ENCODE measurements around the gene POMT2. TPM values are rescaled to one million over a fixed set of nuclear protein-coding genes. Genes with fewer than 3 reads are reported as not detected.

POMT2 gene
- total and polyA plus RNA-seq, 11 donors: 7.0 to 27.6 (median 15.3) TPM

GRCh38 chr14:77256694-77257093 is 64.0 kb downstream of the POMT2 start:
- peaks cover 0 to 29% (median 0%) of the 10 kb centered on the region in 9 donors for H3K27me3 ChIP-seq
- no peak for DNase-seq
- no peak overlapping the region for H3K4me3 ChIP-seq
- no peaks in the 10 kb centered on the region for H3K9me3 ChIP-seq
- no peak overlapping the region for H3K27ac ChIP-seq
- no peak for ATAC-seq
- H3K36me3 ChIP-seq: no peaks in the 10 kb centered on the region
- no peaks in the 10 kb centered on the region for H3K4me1 ChIP-seq
- 88 to 93% (median 90%) methylated on average over 6 to 8 of the region's 8 CpGs for WGBS, 4 donors
- TF ChIP-seq POLR2A (IDR thresholded peaks at IDR 0.05) (no peak), CTCF (IDR thresholded peaks at IDR 0.05) (no peak)
- intact Hi-C loops (cut with DNase I): no loop called here

GRCh38 chr14:77253333-77254190 is 67.1 kb downstream of the POMT2 start:
- 70 to 77% (median 75%) methylated on average over 18 to 20 of the region's 20 CpGs for WGBS, 4 donors

GRCh38 chr14:77251870-77252269 is 68.8 kb downstream of the POMT2 start:
- TF ChIP-seq CTCF (IDR thresholded peaks at IDR 0.05): no peak
- intact Hi-C loops (cut with DNase I): no loop called here
- peaks cover 0 to 7% (median 0%) of the 10 kb centered on the region in 9 donors for H3K27me3 ChIP-seq
- no peak for DNase-seq
- no peaks in the 10 kb centered on the region for H3K36me3 ChIP-seq
- H3K4me1 ChIP-seq: no peaks in the 10 kb centered on the region
- WGBS, 4 donors: 90 to 92% (median 91%) methylated on average over 10 to 11 of the region's 11 CpGs
- ATAC-seq: no peak
- no peak overlapping the region for H3K4me3 ChIP-seq
- no peak overlapping the region for H3K27ac ChIP-seq
- H3K9me3 ChIP-seq: no peaks in the 10 kb centered on the region

More at GRCh38 chr14:77253333-77254190, 67.1 kb downstream of the POMT2 start:
- Histone ChIP-seq H3K36me3 (no peaks in the 10 kb centered on the region), H3K27ac (no peak overlapping the region), H3K9me3 (no peaks in the 10 kb centered on the region), H3K27me3 (peaks cover 0 to 20% (median 0%) of the 10 kb centered on the region in 9 donors), H3K4me3 (no peak overlapping the region), H3K4me1 (no peaks in the 10 kb centered on the region)
- intact Hi-C loops (cut with DNase I): no loop called here
- ATAC-seq (no peak), DNase-seq (no peak)
- TF ChIP-seq CTCF (IDR thresholded peaks at IDR 0.05) (no peak), POLR2A (IDR thresholded peaks at IDR 0.05) (no peak)

- Histone ChIP-seq H3K27ac (no peak overlapping the region), H3K36me3 (no peaks in the 10 kb centered on the region), H3K4me3 (no peak overlapping the region), H3K4me1 (no peaks in the 10 kb centered on the region), H3K27me3 (peaks cover 0 to 4% (median 0%) of the 10 kb centered on the region in 9 donors), H3K9me3 (no peaks in the 10 kb centered on the region)
- TF ChIP-seq CTCF (IDR thresholded peaks at IDR 0.05): no peak
- no peak for TF ChIP-seq POLR2A (IDR thresholded peaks at IDR 0.05)
- 85 to 94% (median 89%) methylated on average over 6 of the region's 6 CpGs for WGBS, 4 donors
- ATAC-seq (no peak), DNase-seq (no peak)
- intact Hi-C loops (cut with DNase I): no loop called here
Measured at GRCh38 chr14:77250927-77251326, 69.8 kb downstream of the POMT2 start.

Data from heart left ventricle (tissue), 16 donors.